Colon (tissue), 2 donors: ENCODE measurements around the gene PDZD2.

Experiments used
- FAIRE-seq: peaks from 2 replicates; lab custom pipeline; 2012; peaks lifted over from hg19 to GRCh38; lab: Jason Lieb, UNC
- donor health status: control.
- donor health status: control.

Gene PDZD2

GRCh38 chr5:32145378-32145777, 506.4 kb downstream of the PDZD2 start:
- no peak for FAIRE-seq

GRCh38 chr5:32147236-32147635, 508.3 kb downstream of the PDZD2 start:
- no peak for FAIRE-seq

DNA sequence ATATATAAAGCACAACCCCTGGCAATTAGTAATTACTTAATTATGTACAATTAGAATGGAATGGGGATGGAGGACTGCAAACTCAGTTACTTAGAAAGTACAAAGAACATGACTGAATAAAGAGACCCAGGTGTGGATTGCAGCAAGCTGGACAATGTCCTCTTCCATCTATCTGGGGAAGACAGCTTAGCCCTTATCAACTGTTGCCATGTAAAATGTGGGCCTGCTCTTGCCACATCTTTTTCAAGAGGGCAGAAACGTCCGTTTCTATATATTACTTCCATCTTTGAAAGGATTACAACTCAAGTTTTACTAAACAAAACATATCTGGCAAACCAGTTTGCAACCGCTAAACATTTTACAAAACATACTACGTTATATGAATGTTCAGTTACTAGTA, 509.0 kb downstream of the PDZD2 start:
- no peak for FAIRE-seq

GRCh38 chr5:32150366-32150765, 511.4 kb downstream of the PDZD2 start:
- no peak for FAIRE-seq

DNA sequence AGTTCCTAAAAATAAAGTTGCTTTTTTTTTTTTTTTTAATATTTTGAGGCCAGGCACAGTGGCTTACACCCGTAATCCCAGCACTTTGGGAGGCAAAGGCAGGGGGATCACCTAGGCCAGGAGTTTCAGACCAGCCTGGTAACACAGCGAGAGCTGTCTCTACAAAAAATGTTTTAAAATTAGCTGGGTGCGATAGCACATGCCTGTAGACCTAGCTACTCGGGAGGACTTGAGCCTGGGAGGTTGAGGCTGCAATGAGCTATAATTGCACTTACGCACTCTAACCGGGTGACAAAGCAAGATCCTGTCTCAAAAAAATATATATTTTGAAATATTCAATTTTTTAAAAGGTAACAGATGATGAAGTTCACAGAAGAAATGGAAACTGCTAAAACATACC, 512.3 kb downstream of the PDZD2 start:
- no peak for FAIRE-seq

DNA sequence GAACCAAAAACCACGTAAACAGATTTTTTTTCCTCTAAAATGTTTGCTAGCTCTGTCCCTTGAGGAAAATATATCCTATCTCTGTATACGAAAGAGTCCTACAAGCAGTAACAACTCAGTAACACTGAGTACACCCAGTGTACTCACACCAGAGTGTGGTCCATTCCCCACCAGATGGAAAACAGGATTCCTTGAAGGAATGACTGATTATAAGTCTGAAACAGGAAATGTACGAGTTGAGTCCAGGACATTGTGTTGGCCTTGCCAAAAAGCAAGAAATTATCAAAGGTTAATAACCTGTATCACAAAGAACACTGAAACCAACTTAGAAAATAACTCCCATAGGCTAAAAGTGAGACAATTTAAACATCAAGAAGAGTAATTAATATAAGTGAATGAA, 514.8 kb downstream of the PDZD2 start:
- no peak for FAIRE-seq

GRCh38 chr5:32155211-32155610, 516.3 kb downstream of the PDZD2 start:
- FAIRE-seq = no peak

GRCh38 chr5:32156635-32157034, 517.7 kb downstream of the PDZD2 start:
- no peak for FAIRE-seq

GRCh38 chr5:32157078-32157477, 518.1 kb downstream of the PDZD2 start:
- no peak for FAIRE-seq

GRCh38 chr5:32158679-32158975, 519.7 kb downstream of the PDZD2 start:
- no peak for FAIRE-seq

DNA sequence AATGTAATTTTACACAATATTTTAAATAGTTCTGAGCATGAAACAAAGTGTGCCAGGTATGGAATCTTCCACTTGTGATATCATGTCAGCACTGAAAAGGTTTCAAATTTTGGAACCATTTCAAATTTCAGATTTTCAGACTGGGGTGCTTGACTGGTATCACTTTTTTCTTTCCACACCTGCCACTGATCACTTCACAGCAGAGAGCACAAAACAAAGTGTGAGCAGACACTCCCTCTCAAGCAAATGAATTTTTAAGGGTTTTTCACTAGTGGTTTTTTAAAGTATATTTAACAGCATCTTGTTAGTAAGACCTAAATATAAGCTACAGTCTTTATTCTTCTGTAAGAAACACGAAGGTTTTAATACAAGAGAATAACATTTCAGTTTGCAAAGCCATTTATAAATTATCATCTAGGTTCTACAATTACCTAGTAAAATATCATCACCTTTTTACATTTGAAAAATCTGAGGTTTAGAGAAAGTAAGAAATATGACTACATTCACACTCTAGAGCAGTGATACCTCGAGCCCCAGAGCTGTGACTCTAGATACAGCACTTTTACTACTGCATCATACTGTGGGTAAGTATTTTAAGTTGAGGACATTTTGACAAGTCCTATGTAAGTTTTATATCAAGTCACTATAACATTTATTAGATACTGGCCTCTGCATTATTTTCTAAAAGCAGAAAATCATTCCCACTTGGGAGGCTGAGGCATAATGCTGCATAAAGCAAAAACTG, 520.6 kb downstream of the PDZD2 start:
- FAIRE-seq = no peak

GRCh38 chr5:32160228-32160627, 521.3 kb downstream of the PDZD2 start:
- FAIRE-seq = no peak
